T-helper 2 cell treated with Interferon-gamma antibody and Interleukin-4, amounts not matched to agents 5 μg/mL and 100 μg/mL, for 36 hours (primary cell): ENCODE results near the gene PLA2R1.
"Not testable (repeated sequence)": the region's sequence is repeated elsewhere in the genome, so short reads cannot be mapped to it uniquely, and the experiment has no call there.

Experiments
- DNase-seq: peaks from one replicate; pipeline ENCODE4 v3.0.0; 2021; ENCODE audit warnings: low spot score
- H3K27ac Mint-ChIP-seq: one replicate; pipeline ENCODE4 v1.8.0; 2021; ENCODE audit warnings: mild to moderate bottlenecking, mixed read lengths
- H3K27me3 Mint-ChIP-seq: one replicate; pipeline ENCODE4 v1.8.0; 2021; ENCODE audit warnings: low read depth, mixed read lengths
- H3K36me3 Mint-ChIP-seq: one replicate; pipeline ENCODE4 v1.8.0; 2021; ENCODE audit warnings: low read depth, mixed read lengths
- H3K4me1 Mint-ChIP-seq: one replicate; pipeline ENCODE4 v1.8.0; 2021; ENCODE audit warnings: low read depth, mixed read lengths
- H3K4me3 Mint-ChIP-seq: one replicate; pipeline ENCODE4 v1.8.0; 2022; ENCODE audit warnings: mild to moderate bottlenecking, moderate library complexity, mixed read lengths
- H3K9me3 Mint-ChIP-seq: one replicate; pipeline ENCODE4 v1.8.0; 2021; ENCODE audit warnings: mixed read lengths

PLA2R1 gene

GRCh38 chr2:160054984-160055725 lies 7.3 kb downstream of the PLA2R1 start:
- Mint-ChIP-seq H3K36me3 (no peaks in the 10 kb centered on the region), H3K27ac (no peak overlapping the region), H3K27me3 (peaks cover 14% of the 10 kb centered on the region), H3K9me3 (no peaks in the 10 kb centered on the region), H3K4me3 (no peak overlapping the region), H3K4me1 (no peaks in the 10 kb centered on the region)
- no peak for DNase-seq

GRCh38 chr2:160053946-160054345 lies 8.5 kb downstream of the PLA2R1 start:
- H3K9me3 Mint-ChIP-seq = no peaks in the 10 kb centered on the region
- H3K27ac Mint-ChIP-seq = no peak overlapping the region
- no peak for DNase-seq
- no peaks in the 10 kb centered on the region for H3K4me1 Mint-ChIP-seq
- H3K27me3 Mint-ChIP-seq = peaks cover 4% of the 10 kb centered on the region
- no peaks in the 10 kb centered on the region for H3K36me3 Mint-ChIP-seq
- H3K4me3 Mint-ChIP-seq = no peak overlapping the region

- Mint-ChIP-seq H3K27ac (no peak overlapping the region), H3K9me3 (no peaks in the 10 kb centered on the region), H3K27me3 (peaks cover 4% of the 10 kb centered on the region), H3K4me1 (no peaks in the 10 kb centered on the region), H3K4me3 (no peak overlapping the region), H3K36me3 (no peaks in the 10 kb centered on the region)
- DNase-seq = no peak
Observed at GRCh38 chr2:160052531-160052930, 9.9 kb downstream of the PLA2R1 start.

- Mint-ChIP-seq H3K9me3 (no peaks in the 10 kb centered on the region), H3K27me3 (peaks cover 4% of the 10 kb centered on the region), H3K4me3 (no peak overlapping the region), H3K36me3 (no peaks in the 10 kb centered on the region), H3K4me1 (no peaks in the 10 kb centered on the region), H3K27ac (no peak overlapping the region)
- no peak for DNase-seq
Observed at GRCh38 chr2:160051371-160051800, 11.0 kb downstream of the PLA2R1 start.

GRCh38 chr2:160050147-160050546 lies 12.3 kb downstream of the PLA2R1 start:
- Mint-ChIP-seq H3K27me3 (peaks cover 4% of the 10 kb centered on the region), H3K36me3 (no peaks in the 10 kb centered on the region), H3K4me1 (no peaks in the 10 kb centered on the region), H3K9me3 (no peaks in the 10 kb centered on the region), H3K4me3 (no peak overlapping the region), H3K27ac (no peak overlapping the region)
- DNase-seq = no peak

GRCh38 chr2:160045703-160046210 lies 16.7 kb downstream of the PLA2R1 start:
- no peaks in the 10 kb centered on the region for H3K4me1 Mint-ChIP-seq
- H3K27ac Mint-ChIP-seq = no peak overlapping the region
- peaks cover 4% of the 10 kb centered on the region for H3K27me3 Mint-ChIP-seq
- H3K4me3 Mint-ChIP-seq = no peak overlapping the region
- no peaks in the 10 kb centered on the region for H3K36me3 Mint-ChIP-seq
- H3K9me3 Mint-ChIP-seq = no peaks in the 10 kb centered on the region
- no peak for DNase-seq

- no peaks in the 10 kb centered on the region for H3K36me3 Mint-ChIP-seq
Observed at GRCh38 chr2:160044728-160045127, 17.7 kb downstream of the PLA2R1 start.

GRCh38 chr2:160043265-160043664 lies 19.1 kb downstream of the PLA2R1 start:
- Mint-ChIP-seq H3K27ac (no peak overlapping the region), H3K9me3 (no peaks in the 10 kb centered on the region), H3K36me3 (no peaks in the 10 kb centered on the region), H3K4me3 (no peak overlapping the region), H3K4me1 (no peaks in the 10 kb centered on the region), H3K27me3 (peaks cover 4% of the 10 kb centered on the region)
- no peak for DNase-seq

More at GRCh38 chr2:160044728-160045127, 17.7 kb downstream of the PLA2R1 start:
- Mint-ChIP-seq H3K27ac (no peak overlapping the region), H3K4me3 (no peak overlapping the region), H3K27me3 (peaks cover 4% of the 10 kb centered on the region), H3K9me3 (no peaks in the 10 kb centered on the region), H3K4me1 (no peaks in the 10 kb centered on the region)
- DNase-seq = no peak

GRCh38 chr2:160042054-160042453 lies 20.4 kb downstream of the PLA2R1 start:
- peaks cover 4% of the 10 kb centered on the region for H3K27me3 Mint-ChIP-seq
- no peak overlapping the region for H3K4me3 Mint-ChIP-seq
- DNase-seq = peak; percentile 62
- no peaks in the 10 kb centered on the region for H3K9me3 Mint-ChIP-seq
- no peaks in the 10 kb centered on the region for H3K4me1 Mint-ChIP-seq
- H3K36me3 Mint-ChIP-seq = no peaks in the 10 kb centered on the region
- H3K27ac Mint-ChIP-seq = no peak overlapping the region

- Mint-ChIP-seq H3K9me3 (no peaks in the 10 kb centered on the region), H3K36me3 (no peaks in the 10 kb centered on the region), H3K4me3 (no peak overlapping the region), H3K27me3 (peaks cover 4% of the 10 kb centered on the region), H3K4me1 (no peaks in the 10 kb centered on the region), H3K27ac (no peak overlapping the region)
- no peak for DNase-seq
Observed at GRCh38 chr2:160041091-160041490, 21.3 kb downstream of the PLA2R1 start.

- no peaks in the 10 kb centered on the region for H3K4me1 Mint-ChIP-seq
- H3K4me3 Mint-ChIP-seq = no peak overlapping the region
- no peak for DNase-seq
- peaks cover 4% of the 10 kb centered on the region for H3K27me3 Mint-ChIP-seq
- H3K27ac Mint-ChIP-seq = no peak overlapping the region
- H3K9me3 Mint-ChIP-seq = no peaks in the 10 kb centered on the region
- no peaks in the 10 kb centered on the region for H3K36me3 Mint-ChIP-seq
Observed at GRCh38 chr2:160039166-160039903, 23.1 kb downstream of the PLA2R1 start.

- H3K27ac Mint-ChIP-seq, H3K27me3 Mint-ChIP-seq, H3K4me1 Mint-ChIP-seq: not testable (repeated sequence)
Observed at GRCh38 chr2:160038662-160039061, 23.8 kb downstream of the PLA2R1 start.

GRCh38 chr2:160036736-160037135 lies 25.7 kb downstream of the PLA2R1 start:
- no peaks in the 10 kb centered on the region for H3K4me1 Mint-ChIP-seq
- H3K27ac Mint-ChIP-seq = no peak overlapping the region
- DNase-seq = no peak
- peaks cover 2% of the 10 kb centered on the region for H3K27me3 Mint-ChIP-seq
- H3K9me3 Mint-ChIP-seq = no peaks in the 10 kb centered on the region
- H3K4me3 Mint-ChIP-seq = no peak overlapping the region
- no peaks in the 10 kb centered on the region for H3K36me3 Mint-ChIP-seq

More at GRCh38 chr2:160038662-160039061, 23.8 kb downstream of the PLA2R1 start:
- not testable (repeated sequence) for H3K4me3 Mint-ChIP-seq, H3K9me3 Mint-ChIP-seq, H3K36me3 Mint-ChIP-seq, DNase-seq

- no peak for DNase-seq
- Mint-ChIP-seq H3K36me3 (no peaks in the 10 kb centered on the region), H3K4me1 (no peaks in the 10 kb centered on the region), H3K4me3 (no peak overlapping the region), H3K9me3 (no peaks in the 10 kb centered on the region), H3K27ac (no peak overlapping the region), H3K27me3 (no peaks in the 10 kb centered on the region)
Observed at GRCh38 chr2:160035125-160035524, 27.3 kb downstream of the PLA2R1 start.
